Uterus (tissue), 2 donors: Measurements from ENCODE around the gene RAP1GDS1.

Experiments
- POLR2A ChIP-seq, 2 donors: fragments of 450-650 bp; IDR thresholded peaks; one replicate each; pipeline ENCODE4 v1.6.1; 2016; ENCODE audit warnings: antibody characterized with exemption in 2 of 2, mild to moderate bottlenecking in 1 of 2, moderate library complexity in 1 of 2
- TF ChIP-seq, protein P1 (sequence below), 4 experiments: fragments of 200-600 bp in 2 of 4; fragments of 450-650 bp in 2 of 4; sonication (generic) in 2 of 4; IDR thresholded peaks; one replicate each; pipeline ENCODE4 v1.5.1; 2016 to 2019; ENCODE audit warnings: antibody characterized with exemption in 4 of 4, mild to moderate bottlenecking in 2 of 4, moderate library complexity in 1 of 4

DNA sequence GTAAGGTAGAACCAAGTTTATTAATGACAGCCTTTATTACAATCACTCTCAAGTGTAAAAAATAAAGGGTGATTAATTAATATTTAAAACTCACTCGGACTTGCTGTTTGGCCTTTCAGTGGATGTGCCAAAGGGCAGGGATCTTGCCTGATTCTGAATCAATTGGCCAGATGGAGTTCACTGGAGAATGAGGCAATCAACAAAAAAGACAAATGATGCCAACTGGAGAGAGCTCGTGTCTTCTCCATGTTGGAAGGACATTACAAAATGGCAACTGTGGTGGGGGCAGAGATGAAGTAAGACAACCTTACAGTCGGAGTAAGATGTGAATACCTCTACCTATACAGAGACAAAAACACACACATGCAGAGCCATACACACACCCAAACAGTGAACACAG lies 209.2 kb downstream of the RAP1GDS1 start:
- TF ChIP-seq, protein P1, sequence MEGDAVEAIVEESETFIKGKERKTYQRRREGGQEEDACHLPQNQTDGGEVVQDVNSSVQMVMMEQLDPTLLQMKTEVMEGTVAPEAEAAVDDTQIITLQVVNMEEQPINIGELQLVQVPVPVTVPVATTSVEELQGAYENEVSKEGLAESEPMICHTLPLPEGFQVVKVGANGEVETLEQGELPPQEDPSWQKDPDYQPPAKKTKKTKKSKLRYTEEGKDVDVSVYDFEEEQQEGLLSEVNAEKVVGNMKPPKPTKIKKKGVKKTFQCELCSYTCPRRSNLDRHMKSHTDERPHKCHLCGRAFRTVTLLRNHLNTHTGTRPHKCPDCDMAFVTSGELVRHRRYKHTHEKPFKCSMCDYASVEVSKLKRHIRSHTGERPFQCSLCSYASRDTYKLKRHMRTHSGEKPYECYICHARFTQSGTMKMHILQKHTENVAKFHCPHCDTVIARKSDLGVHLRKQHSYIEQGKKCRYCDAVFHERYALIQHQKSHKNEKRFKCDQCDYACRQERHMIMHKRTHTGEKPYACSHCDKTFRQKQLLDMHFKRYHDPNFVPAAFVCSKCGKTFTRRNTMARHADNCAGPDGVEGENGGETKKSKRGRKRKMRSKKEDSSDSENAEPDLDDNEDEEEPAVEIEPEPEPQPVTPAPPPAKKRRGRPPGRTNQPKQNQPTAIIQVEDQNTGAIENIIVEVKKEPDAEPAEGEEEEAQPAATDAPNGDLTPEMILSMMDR (IDR thresholded peaks at IDR 0.05): no peak
- TF ChIP-seq POLR2A (IDR thresholded peaks at IDR 0.05): no peak
